NB4 (cell line): ENCODE results near the gene DCC.

ENCODE experiments used
- DNase-seq: peaks from one replicate; pipeline ENCODE4 v3.0.0; 2010; ENCODE audit warnings: low read depth
- H3K4me3 ChIP-seq: one replicate; pipeline ENCODE4 v1.5.1; 2011; ENCODE audit warnings: mild to moderate bottlenecking, low read depth, low read length, moderate library complexity
- CTCF ChIP-seq: IDR thresholded peaks from one replicate; pipeline ENCODE4 v1.5.1; 2012; ENCODE audit warnings: low read depth, low read length
- MAX ChIP-seq: IDR thresholded peaks from 2 replicates; pipeline ENCODE4 v1.6.1; 2011; ENCODE audit warnings: low read depth, low read length
- MYC ChIP-seq: IDR thresholded peaks from 2 replicates; pipeline ENCODE4 v1.6.1; 2011; ENCODE audit warnings: low read depth, low read length
- POLR2A ChIP-seq: IDR thresholded peaks from 2 replicates; pipeline ENCODE4 v1.6.1; 2011; ENCODE audit warnings: mild to moderate bottlenecking; ENCODE audit not compliant: insufficient read length; ENCODE audit errors: extremely low read depth

DCC gene

GRCh38 chr18:52667463-52668065 is 327.6 kb downstream of the DCC start:
- no peak for DNase-seq
- TF ChIP-seq CTCF: no peak
- TF ChIP-seq MYC: no peak
- TF ChIP-seq MAX: no peak
- no peak for TF ChIP-seq POLR2A

GRCh38 chr18:52670896-52671295 is 330.9 kb downstream of the DCC start:
- TF ChIP-seq CTCF (no peak), MYC (no peak), MAX (no peak), POLR2A (no peak)
- H3K4me3 ChIP-seq: no peak overlapping the region
- peak; percentile 16 for DNase-seq

More at GRCh38 chr18:52667463-52668065, 327.6 kb downstream of the DCC start:
- no peak overlapping the region for H3K4me3 ChIP-seq

- TF ChIP-seq MYC (no peak), POLR2A (no peak), MAX (no peak), CTCF (no peak)
- no peak overlapping the region for H3K4me3 ChIP-seq
- DNase-seq: no peak
These were observed 338.0 kb downstream of the DCC start for GRCh38 chr18:52678034-52678433.

GRCh38 chr18:52678551-52678950 is 338.6 kb downstream of the DCC start:
- H3K4me3 ChIP-seq: no peak overlapping the region
- no peak for DNase-seq
- TF ChIP-seq CTCF: no peak
- TF ChIP-seq MAX: no peak
- no peak for TF ChIP-seq POLR2A
- TF ChIP-seq MYC: no peak

- H3K4me3 ChIP-seq: no peak overlapping the region
- no peak for DNase-seq
- TF ChIP-seq MAX (no peak), MYC (no peak), POLR2A (no peak), CTCF (no peak)
These were observed 339.4 kb downstream of the DCC start for GRCh38 chr18:52679354-52679753.
